Mesodermal cell (in vitro differentiated cells): ENCODE results near the gene MCOLN1.
"Not testable (repeated sequence)": the region's sequence is repeated elsewhere in the genome, so short reads cannot be mapped to it uniquely, and the experiment has no call there.

ENCODE experiments used
- H3K27ac ChIP-seq: 2 replicates; pipeline ENCODE4 v1.7.0; 2013; ENCODE audit warnings: mild to moderate bottlenecking, low read depth, low read length, moderate library complexity; ENCODE audit not compliant: severe bottlenecking
- H3K36me3 ChIP-seq: 2 replicates; pipeline ENCODE4 v1.7.1; 2013; ENCODE audit warnings: mild to moderate bottlenecking, low read length, moderate library complexity; ENCODE audit not compliant: control insufficient read depth, insufficient read depth
- H3K4me1 ChIP-seq: one replicate; pipeline ENCODE4 v1.7.1; 2013; ENCODE audit warnings: mild to moderate bottlenecking, low read length; ENCODE audit not compliant: insufficient read depth, control insufficient read depth, poor library complexity, severe bottlenecking
- H3K4me3 ChIP-seq: 2 replicates; pipeline ENCODE4 v1.7.0; 2013; ENCODE audit warnings: low read length, control low read depth, mild to moderate bottlenecking; ENCODE audit not compliant: insufficient read depth, poor library complexity, severe bottlenecking; ENCODE audit errors: extremely low read depth
- H3K9me3 ChIP-seq: 2 replicates; pipeline ENCODE4 v1.7.1; 2013; ENCODE audit warnings: mild to moderate bottlenecking, low read length, moderate library complexity; ENCODE audit not compliant: control insufficient read depth
- WGBS, 2 experiments: methylation state at CpG; one replicate each; pipeline ENCODE4 v1.1.5; 2013; ENCODE audit warnings: missing lambda C conversion rate in 2 of 2; ENCODE audit not compliant: insufficient coverage in 2 of 2; 5-methylcytosine and 5-hydroxymethylcytosine counted together

Gene MCOLN1

GRCh38 chr19:7558667-7559066, 36.2 kb downstream of the MCOLN1 start:
- Histone ChIP-seq H3K4me3 (no peak overlapping the region), H3K27ac (no peak overlapping the region), H3K4me1 (no peaks in the 10 kb centered on the region), H3K36me3 (peaks cover 68% of the 10 kb centered on the region), H3K9me3 (no peaks in the 10 kb centered on the region)
- WGBS, 2 experiments: 95 to 97% methylated on average over 14 to 16 of the region's 18 CpGs

- Histone ChIP-seq H3K9me3 (no peaks in the 10 kb centered on the region), H3K36me3 (peaks cover 63% of the 10 kb centered on the region), H3K4me3 (no peak overlapping the region), H3K4me1 (no peaks in the 10 kb centered on the region), H3K27ac (no peak overlapping the region)
- 20 to 60% methylated on average over 2 to 4 of the region's 4 CpGs for WGBS, 2 experiments
Measured at GRCh38 chr19:7559102-7559501, 36.7 kb downstream of the MCOLN1 start.

GRCh38 chr19:7560255-7560654, 37.8 kb downstream of the MCOLN1 start:
- no peaks in the 10 kb centered on the region for H3K4me1 ChIP-seq
- H3K4me3 ChIP-seq: no peak overlapping the region
- H3K36me3 ChIP-seq: peaks cover 53% of the 10 kb centered on the region
- no peak overlapping the region for H3K27ac ChIP-seq
- 89% methylated on average over 1 of the region's 2 CpGs; no CpG with 5 or more reads in 1 of the 2 experiments for WGBS, 2 experiments
- H3K9me3 ChIP-seq: no peaks in the 10 kb centered on the region

- no peak overlapping the region for H3K4me3 ChIP-seq
- 87 to 93% methylated on average over 9 to 16 of the region's 17 CpGs for WGBS, 2 experiments
- peaks cover 43% of the 10 kb centered on the region for H3K36me3 ChIP-seq
- no peak overlapping the region for H3K27ac ChIP-seq
- no peaks in the 10 kb centered on the region for H3K4me1 ChIP-seq
- H3K9me3 ChIP-seq: no peaks in the 10 kb centered on the region
Measured at GRCh38 chr19:7561325-7561724, 38.9 kb downstream of the MCOLN1 start.

- Histone ChIP-seq H3K36me3 (peaks cover 28% of the 10 kb centered on the region), H3K4me3 (no peak overlapping the region), H3K27ac (no peak overlapping the region), H3K9me3 (no peaks in the 10 kb centered on the region), H3K4me1 (no peaks in the 10 kb centered on the region)
- WGBS, 2 experiments: 82 to 83% methylated on average over 6 to 8 of the region's 16 CpGs
Measured at GRCh38 chr19:7562646-7563393, 40.4 kb downstream of the MCOLN1 start.

- no peaks in the 10 kb centered on the region for H3K4me1 ChIP-seq
- no peak overlapping the region for H3K27ac ChIP-seq
- H3K4me3 ChIP-seq: no peak overlapping the region
- peaks cover 11% of the 10 kb centered on the region for H3K36me3 ChIP-seq
- no peaks in the 10 kb centered on the region for H3K9me3 ChIP-seq
- WGBS, 2 experiments: 87 to 97% methylated on average over 4 of the region's 4 CpGs
Measured at GRCh38 chr19:7564866-7565265, 42.4 kb downstream of the MCOLN1 start.

- H3K4me3 ChIP-seq: no peak overlapping the region
- peaks cover 8% of the 10 kb centered on the region for H3K36me3 ChIP-seq
- WGBS, 2 experiments: 88 to 100% methylated on average over 1 to 4 of the region's 5 CpGs
- H3K9me3 ChIP-seq: no peaks in the 10 kb centered on the region
- H3K4me1 ChIP-seq: no peaks in the 10 kb centered on the region
- H3K27ac ChIP-seq: no peak overlapping the region
Measured at GRCh38 chr19:7565332-7565731, 42.9 kb downstream of the MCOLN1 start.

- Histone ChIP-seq H3K36me3 (no peaks in the 10 kb centered on the region), H3K4me1 (no peaks in the 10 kb centered on the region), H3K27ac (no peak overlapping the region), H3K9me3 (no peaks in the 10 kb centered on the region), H3K4me3 (no peak overlapping the region)
- WGBS, 2 experiments: 80 to 91% methylated on average over 2 to 4 of the region's 5 CpGs
Measured at GRCh38 chr19:7570761-7571160, 48.3 kb downstream of the MCOLN1 start.

- Histone ChIP-seq H3K4me1 (no peaks in the 10 kb centered on the region), H3K27ac (no peak overlapping the region), H3K4me3 (no peak overlapping the region), H3K36me3 (no peaks in the 10 kb centered on the region), H3K9me3 (no peaks in the 10 kb centered on the region)
- 85 to 95% methylated on average over 4 to 5 of the region's 9 CpGs for WGBS, 2 experiments
Measured at GRCh38 chr19:7575434-7576040, 53.1 kb downstream of the MCOLN1 start.

GRCh38 chr19:7577422-7577821, 55.0 kb downstream of the MCOLN1 start:
- H3K9me3 ChIP-seq, H3K4me3 ChIP-seq, H3K4me1 ChIP-seq, H3K36me3 ChIP-seq, H3K27ac ChIP-seq: not testable (repeated sequence)
- 75 to 86% methylated on average over 1 of the region's 1 CpG for WGBS, 2 experiments

- H3K4me3 ChIP-seq: no peak overlapping the region
- no peaks in the 10 kb centered on the region for H3K4me1 ChIP-seq
- no peaks in the 10 kb centered on the region for H3K36me3 ChIP-seq
- H3K9me3 ChIP-seq: no peaks in the 10 kb centered on the region
- no peak overlapping the region for H3K27ac ChIP-seq
- 61 to 69% methylated on average over 5 to 6 of the region's 6 CpGs for WGBS, 2 experiments
Measured at GRCh38 chr19:7578127-7578526, 55.7 kb downstream of the MCOLN1 start.
